ENCODE measurements around the gene GIT2. TPM values are rescaled to one million over a fixed set of nuclear protein-coding genes. Genes with fewer than 3 reads are reported as not detected.

Gene GIT2
- total RNA-seq, 1 experiment from 2014 or later = 40.0 TPM

GRCh38 chr12:109880043-109880931 lies 115.9 kb downstream of the GIT2 start, which contains the start of gene GLTP:
Gene GLTP (minus strand): TSS chr12:109880541. CDS start chr12:109880374, 167 bp downstream.
- POLR2A ChIA-PET = no interaction called here
- BruUV-seq (replicated peaks) = no TSS peak
- TF ChIP-seq TCF7L2 (IDR thresholded peaks at IDR 0.05; ENCODE audit: low read depth, low read length) = no peak
- TF ChIP-seq CTCF (IDR thresholded peaks at IDR 0.05) = peak; percentile 96
- peak; percentile 76; the same call in 1 of the 2 replicates for TF ChIP-seq SIN3A (IDR thresholded peaks at IDR 0.05; ENCODE audit: borderline replicate concordance, insufficient read depth, low read depth, low read length)
- 0 out of 2 replicates have a peak, but pooled peaks have one; percentile 25 for TF ChIP-seq POLR2AphosphoS5 (IDR thresholded peaks at IDR 0.05; ENCODE audit: low read depth, low read length)
- TF ChIP-seq, protein P1, sequence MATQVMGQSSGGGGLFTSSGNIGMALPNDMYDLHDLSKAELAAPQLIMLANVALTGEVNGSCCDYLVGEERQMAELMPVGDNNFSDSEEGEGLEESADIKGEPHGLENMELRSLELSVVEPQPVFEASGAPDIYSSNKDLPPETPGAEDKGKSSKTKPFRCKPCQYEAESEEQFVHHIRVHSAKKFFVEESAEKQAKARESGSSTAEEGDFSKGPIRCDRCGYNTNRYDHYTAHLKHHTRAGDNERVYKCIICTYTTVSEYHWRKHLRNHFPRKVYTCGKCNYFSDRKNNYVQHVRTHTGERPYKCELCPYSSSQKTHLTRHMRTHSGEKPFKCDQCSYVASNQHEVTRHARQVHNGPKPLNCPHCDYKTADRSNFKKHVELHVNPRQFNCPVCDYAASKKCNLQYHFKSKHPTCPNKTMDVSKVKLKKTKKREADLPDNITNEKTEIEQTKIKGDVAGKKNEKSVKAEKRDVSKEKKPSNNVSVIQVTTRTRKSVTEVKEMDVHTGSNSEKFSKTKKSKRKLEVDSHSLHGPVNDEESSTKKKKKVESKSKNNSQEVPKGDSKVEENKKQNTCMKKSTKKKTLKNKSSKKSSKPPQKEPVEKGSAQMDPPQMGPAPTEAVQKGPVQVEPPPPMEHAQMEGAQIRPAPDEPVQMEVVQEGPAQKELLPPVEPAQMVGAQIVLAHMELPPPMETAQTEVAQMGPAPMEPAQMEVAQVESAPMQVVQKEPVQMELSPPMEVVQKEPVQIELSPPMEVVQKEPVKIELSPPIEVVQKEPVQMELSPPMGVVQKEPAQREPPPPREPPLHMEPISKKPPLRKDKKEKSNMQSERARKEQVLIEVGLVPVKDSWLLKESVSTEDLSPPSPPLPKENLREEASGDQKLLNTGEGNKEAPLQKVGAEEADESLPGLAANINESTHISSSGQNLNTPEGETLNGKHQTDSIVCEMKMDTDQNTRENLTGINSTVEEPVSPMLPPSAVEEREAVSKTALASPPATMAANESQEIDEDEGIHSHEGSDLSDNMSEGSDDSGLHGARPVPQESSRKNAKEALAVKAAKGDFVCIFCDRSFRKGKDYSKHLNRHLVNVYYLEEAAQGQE (IDR thresholded peaks at IDR 0.05; ENCODE audit: insufficient read depth in 1 of 2, low read depth in 2 of 2, low read length in 1 of 2) = no peak
- intact Hi-C loops (cut with micrococcal nuclease; ENCODE audit: unreplicated experiment) = no loop called here
- Histone ChIP-seq H3K4me3 (ENCODE audit: low read depth in 2 of 2, low read length in 2 of 2) (peak within 1 kb of the TSS; percentile 50 to 90), H3K27me3 (ENCODE audit: control insufficient read depth, insufficient read depth, low read length) (no peaks in the 10 kb centered on the region), H3K36me3 (ENCODE audit: control insufficient read depth, insufficient read depth, low read length) (no peaks in the 10 kb centered on the region), H3K4me1 (ENCODE audit: control insufficient read depth, insufficient read depth, low read length) (peaks cover 14% of the 10 kb centered on the region), H3K27ac (ENCODE audit: low read length) (peak within 1 kb of the TSS; percentile 55), H3K9me3 (ENCODE audit: control insufficient read depth, insufficient read depth, low read depth, low read length) (no peaks in the 10 kb centered on the region)
- CTCF ChIA-PET = no interaction called here
- DNase-seq (ENCODE audit: low read depth, low spot score) = no peak
- in situ Hi-C loops (cut with HindIII; ENCODE audit: low pct_unique_long_range_greater_than_20kb, low sequenced_read_pairs) = no loop called here
- ATAC-seq = peak; percentile 97

Other genes starting within 250 kb of the GIT2 start
- gene TRPV4, start 163.0 kb downstream of the GIT2 start, total RNA-seq (2021; ENCODE audit: unreplicated experiment) = 0.44 TPM
- gene GLTP, start 115.8 kb downstream of the GIT2 start, total RNA-seq (2021; ENCODE audit: unreplicated experiment) = 24.8 TPM
- gene TCHP, start 96.1 kb downstream of the GIT2 start, total RNA-seq (2021; ENCODE audit: unreplicated experiment) = 25.0 TPM
- 34.4 TPM for gene ANKRD13A, start 3.1 kb upstream of the GIT2 start, total RNA-seq (2021; ENCODE audit: unreplicated experiment)
- 13.6 TPM for gene C12orf76, start 52.2 kb upstream of the GIT2 start, total RNA-seq (2021; ENCODE audit: unreplicated experiment)
- gene IFT81, start 128.0 kb upstream of the GIT2 start, total RNA-seq (2021; ENCODE audit: unreplicated experiment) = 15.5 TPM

Measured in Panc1 (cell line).